Activated CD8-positive, alpha-beta memory T cell treated with anti-CD3 and anti-CD28 coated beads, Interleukin-2, amount 10 ng/mL, durations not matched to agents 7 days and 5 days (primary cell): ENCODE data around the gene GABRP. TPM values are rescaled to one million over a fixed set of nuclear protein-coding genes. Genes with fewer than 3 reads are reported as not detected.
A peak's percentile ranks its signal among the peaks of the same experiment; 100 is the strongest.

Experiments used
- ATAC-seq: fragments of 150-1000 bp; cut with Tn5 transposase; one replicate; pipeline ENCODE4 v1.10.0; 2021; ENCODE audit warnings: moderate library complexity
- CTCF ChIA-PET: fragments of 350-600 bp; sonication (Branson Sonifier 250); formaldehyde crosslinking; loops from one replicate; lab custom pipeline; 2021; ENCODE audit warnings: antibody characterized with exemption; lab: Charles Lee
- DNase-seq: peaks from one replicate; pipeline ENCODE4 v3.0.0-alpha.2; 2020
- H3K27ac Mint-ChIP-seq: one replicate; pipeline ENCODE4 v1.8.0; 2021; ENCODE audit warnings: mild to moderate bottlenecking, mixed read lengths
- H3K27me3 Mint-ChIP-seq: one replicate; pipeline ENCODE4 v1.8.0; 2021; ENCODE audit warnings: mixed read lengths
- H3K36me3 Mint-ChIP-seq: one replicate; pipeline ENCODE4 v1.8.0; 2021; ENCODE audit warnings: mild to moderate bottlenecking, mixed read lengths
- H3K4me1 Mint-ChIP-seq: one replicate; pipeline ENCODE4 v1.8.0; 2021; ENCODE audit warnings: mixed read lengths
- H3K4me3 Mint-ChIP-seq: one replicate; pipeline ENCODE4 v1.8.0; 2021; ENCODE audit warnings: mild to moderate bottlenecking, moderate library complexity, mixed read lengths
- H3K9me3 Mint-ChIP-seq: one replicate; pipeline ENCODE4 v1.8.0; 2022; ENCODE audit warnings: low read depth, mixed read lengths
- total RNA-seq, 2 experiments: library from RNA; stranded (reverse); gene quantifications; one replicate each; pipeline ENCODE4 v1.2.3, GENCODE V29; 2021

Gene GABRP
- not detected for total RNA-seq

DNA sequence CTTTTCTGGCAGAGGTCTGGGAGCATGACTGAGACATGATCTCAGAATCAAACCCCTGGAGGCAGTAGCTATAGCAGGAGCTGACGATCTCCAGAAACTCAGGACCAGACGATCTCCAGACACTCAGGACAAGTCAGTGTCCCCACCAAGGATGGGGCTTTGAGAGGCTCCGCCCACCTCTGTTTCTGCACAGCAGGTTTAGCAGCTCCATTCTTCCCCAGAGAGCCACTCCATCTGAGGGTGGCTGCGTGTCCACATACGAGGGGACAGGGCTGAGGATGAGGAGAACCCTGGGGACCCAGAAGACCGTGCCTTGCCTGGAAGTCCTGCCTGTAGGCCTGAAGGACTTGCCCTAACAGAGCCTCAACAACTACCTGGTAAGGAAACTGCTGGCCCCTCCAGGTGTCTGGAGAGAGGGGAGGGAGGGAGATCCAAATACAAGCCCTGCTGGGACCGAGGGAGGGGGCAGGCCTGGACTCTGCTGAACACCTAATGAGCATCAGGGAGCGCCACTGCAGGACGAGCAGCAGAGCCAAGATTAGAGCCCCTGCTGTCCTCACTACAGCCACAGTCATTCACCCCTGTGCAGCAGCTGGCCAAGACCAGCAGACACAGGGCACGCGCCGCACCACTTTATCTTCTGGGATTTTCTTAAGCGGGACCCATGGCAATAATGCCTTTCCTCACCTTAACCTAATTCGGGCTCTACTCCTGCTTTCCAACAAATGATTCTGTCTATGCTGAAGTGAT is at the start of gene GABRP:
Gene GABRP (plus strand): TSS at position 228 of the 750 bp plus-strand sequence. CDS start 4,891 bp downstream, outside the sequence.
- H3K27me3 Mint-ChIP-seq = no peaks in the 10 kb centered on the region
- no peak within 1 kb of the TSS for H3K4me3 Mint-ChIP-seq
- DNase-seq = no peak
- no peak for ATAC-seq
- H3K27ac Mint-ChIP-seq = no peak within 1 kb of the TSS
- no peaks in the 10 kb centered on the region for H3K9me3 Mint-ChIP-seq
- CTCF ChIA-PET = no interaction called here
- no peaks in the 10 kb centered on the region for H3K36me3 Mint-ChIP-seq
- H3K4me1 Mint-ChIP-seq = no peaks in the 10 kb centered on the region

GRCh38 chr5:170736966-170737365 is 46.6 kb upstream of the GABRP start:
- no peak for ATAC-seq
- Mint-ChIP-seq H3K9me3 (peaks cover 2% of the 10 kb centered on the region), H3K4me3 (no peak overlapping the region), H3K36me3 (no peaks in the 10 kb centered on the region), H3K4me1 (no peaks in the 10 kb centered on the region), H3K27me3 (no peaks in the 10 kb centered on the region), H3K27ac (no peak overlapping the region)
- CTCF ChIA-PET = no interaction called here
- DNase-seq = peak; percentile 19

DNA sequence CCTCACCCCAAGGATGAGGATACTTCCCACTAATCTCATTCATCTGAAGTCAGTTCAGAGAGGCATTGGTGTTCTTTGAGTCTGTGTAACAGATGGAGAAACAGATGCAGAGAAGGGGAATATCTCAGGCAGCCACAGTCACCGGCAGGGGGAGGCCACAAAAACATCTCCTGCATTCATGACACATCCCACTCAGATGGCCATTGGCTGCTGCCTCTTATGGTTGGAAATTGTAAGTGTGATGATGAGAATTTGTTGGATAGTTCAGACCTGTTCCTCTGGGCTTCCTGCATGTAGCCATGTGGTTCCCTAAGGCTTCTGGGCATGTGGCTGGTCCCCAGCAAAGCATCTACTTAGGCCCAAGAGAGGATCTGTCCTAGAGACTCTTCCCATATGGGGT is 45.9 kb upstream of the GABRP start:
- Mint-ChIP-seq H3K9me3 (peaks cover 2% of the 10 kb centered on the region), H3K36me3 (no peaks in the 10 kb centered on the region), H3K27ac (no peak overlapping the region), H3K4me1 (no peaks in the 10 kb centered on the region), H3K27me3 (no peaks in the 10 kb centered on the region), H3K4me3 (no peak overlapping the region)
- DNase-seq (peak; percentile 9), ATAC-seq (no peak)
- CTCF ChIA-PET = no interaction called here

- Mint-ChIP-seq H3K9me3 (peaks cover 2% of the 10 kb centered on the region), H3K27ac (no peak overlapping the region), H3K27me3 (peaks cover 8% of the 10 kb centered on the region), H3K4me3 (no peak overlapping the region), H3K36me3 (no peaks in the 10 kb centered on the region), H3K4me1 (no peaks in the 10 kb centered on the region)
- ATAC-seq (no peak), DNase-seq (peak; percentile 9)
- CTCF ChIA-PET = no interaction called here
Measured at GRCh38 chr5:170738840-170739239, 44.7 kb upstream of the GABRP start.

DNA sequence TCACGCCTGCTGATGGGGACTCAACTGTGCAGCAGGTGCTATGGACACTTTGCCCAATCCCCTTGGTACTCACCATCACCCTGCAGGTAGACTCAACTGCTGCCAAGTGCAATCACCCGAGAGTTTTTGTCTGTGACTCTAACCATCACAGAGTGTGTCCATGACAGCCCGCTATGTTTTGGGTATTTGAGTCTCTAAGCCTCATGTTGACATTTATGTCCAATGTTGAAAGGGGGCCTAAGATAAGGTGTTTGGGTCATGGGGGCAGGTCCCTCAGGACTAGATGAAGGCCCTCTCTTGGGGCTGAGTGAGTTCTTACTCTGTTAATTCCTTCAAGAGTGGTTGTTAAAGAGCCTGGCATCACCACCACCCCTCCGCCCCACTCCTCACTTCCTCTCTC is 44.1 kb upstream of the GABRP start:
- Mint-ChIP-seq H3K27ac (no peak overlapping the region), H3K27me3 (peaks cover 14% of the 10 kb centered on the region), H3K9me3 (peaks cover 2% of the 10 kb centered on the region), H3K4me1 (peaks cover 3% of the 10 kb centered on the region), H3K36me3 (no peaks in the 10 kb centered on the region), H3K4me3 (no peak overlapping the region)
- DNase-seq (no peak), ATAC-seq (no peak)
- CTCF ChIA-PET = no interaction called here

GRCh38 chr5:170740551-170741205 is 42.8 kb upstream of the GABRP start:
- Mint-ChIP-seq H3K4me3 (no peak overlapping the region), H3K4me1 (peaks cover 3% of the 10 kb centered on the region), H3K27ac (no peak overlapping the region), H3K27me3 (peaks cover 18% of the 10 kb centered on the region), H3K36me3 (no peaks in the 10 kb centered on the region), H3K9me3 (no peaks in the 10 kb centered on the region)
- CTCF ChIA-PET = interaction anchor here (0.6 to 0.7 kb wide), 2 partner anchors 88 to 250 kb away, joined by 3 to 6 read pairs; no protein-coding TSS in a partner anchor
- DNase-seq (no peak), ATAC-seq (no peak)

DNA sequence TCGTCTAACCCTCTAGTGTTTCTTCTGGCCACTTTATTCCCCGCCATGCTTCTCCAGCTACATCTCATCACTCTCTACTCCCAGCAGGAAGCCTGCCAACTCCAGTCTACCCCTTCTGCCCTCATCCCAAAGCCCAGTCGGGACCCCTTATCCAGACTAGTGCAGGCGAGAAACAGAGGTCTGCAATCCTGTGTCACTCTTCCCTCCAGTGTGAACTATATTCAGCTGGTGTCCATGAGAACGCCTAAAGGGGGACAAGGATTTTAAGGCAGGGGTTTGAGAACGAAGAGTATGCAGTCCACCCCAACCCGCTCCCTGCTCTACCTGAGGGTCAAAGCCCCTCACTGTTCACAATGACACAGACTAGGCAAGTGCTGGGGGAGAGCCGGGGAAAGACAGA is 41.7 kb upstream of the GABRP start:
- ATAC-seq = no peak
- H3K4me1 Mint-ChIP-seq = peaks cover 3% of the 10 kb centered on the region
- no peaks in the 10 kb centered on the region for H3K36me3 Mint-ChIP-seq
- H3K9me3 Mint-ChIP-seq = no peaks in the 10 kb centered on the region
- no peak for DNase-seq
- CTCF ChIA-PET = no interaction called here
- no peak overlapping the region for H3K4me3 Mint-ChIP-seq
- H3K27ac Mint-ChIP-seq = no peak overlapping the region
- peaks cover 18% of the 10 kb centered on the region for H3K27me3 Mint-ChIP-seq

- peaks cover 18% of the 10 kb centered on the region for H3K27me3 Mint-ChIP-seq
- H3K4me3 Mint-ChIP-seq = no peak overlapping the region
- H3K9me3 Mint-ChIP-seq = no peaks in the 10 kb centered on the region
- no peak for ATAC-seq
- peaks cover 3% of the 10 kb centered on the region for H3K4me1 Mint-ChIP-seq
- no peak for DNase-seq
- H3K36me3 Mint-ChIP-seq = no peaks in the 10 kb centered on the region
- CTCF ChIA-PET = interaction anchor here (0.9 to 1.0 kb wide), 2 partner anchors 17 to 48 kb away, joined by 3 read pairs; no protein-coding TSS in a partner anchor
- no peak overlapping the region for H3K27ac Mint-ChIP-seq
Measured at GRCh38 chr5:170743876-170744212, 39.7 kb upstream of the GABRP start.

DNA sequence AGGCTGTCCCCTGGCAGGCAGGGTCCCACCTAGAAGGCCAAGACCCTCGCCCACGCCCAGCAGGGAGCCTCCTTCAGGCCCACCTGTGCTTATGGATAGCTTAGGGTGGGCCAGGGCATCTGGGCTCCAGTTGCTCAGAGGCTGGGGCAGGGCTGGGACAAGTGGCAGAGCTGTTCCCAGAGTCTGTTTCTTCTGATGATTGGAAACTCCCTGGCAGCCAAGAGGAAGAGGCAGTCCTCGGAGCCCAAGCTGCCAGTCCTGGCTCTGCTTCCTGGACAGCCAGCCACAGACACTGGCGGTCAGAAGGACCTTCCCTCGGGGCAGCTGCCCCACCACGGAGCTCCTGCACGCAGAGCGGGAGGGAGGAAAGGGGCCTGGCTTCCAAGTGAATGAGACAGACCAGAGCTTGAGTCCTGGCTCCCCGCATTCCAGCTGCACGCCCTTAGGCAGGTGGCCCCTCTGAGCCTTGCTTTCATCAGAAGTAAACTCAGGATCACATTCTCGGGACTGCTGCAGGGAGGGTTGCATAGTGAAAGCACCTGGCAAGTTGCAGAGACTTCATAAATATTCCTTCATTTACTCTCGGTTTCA is 37.9 kb upstream of the GABRP start:
- no peak for ATAC-seq
- DNase-seq = no peak
- H3K27me3 Mint-ChIP-seq = peaks cover 21% of the 10 kb centered on the region
- no peak overlapping the region for H3K4me3 Mint-ChIP-seq
- H3K36me3 Mint-ChIP-seq = no peaks in the 10 kb centered on the region
- H3K9me3 Mint-ChIP-seq = no peaks in the 10 kb centered on the region
- CTCF ChIA-PET = interaction anchor here (0.8 to 1.7 kb wide), 3 partner anchors 10 to 596 kb away, joined by 3 to 4 read pairs (median 4); no protein-coding TSS in a partner anchor
- H3K27ac Mint-ChIP-seq = no peak overlapping the region
- peaks cover 3% of the 10 kb centered on the region for H3K4me1 Mint-ChIP-seq

- Mint-ChIP-seq H3K27ac (no peak overlapping the region), H3K27me3 (peaks cover 21% of the 10 kb centered on the region)
- CTCF ChIA-PET = interaction anchor here (0.7 to 1.7 kb wide), 2 partner anchors 595 to 1796 kb away, joined by 3 to 4 read pairs; no protein-coding TSS in a partner anchor
Measured at GRCh38 chr5:170746075-170746960, 37.2 kb upstream of the GABRP start.

GRCh38 chr5:170746961-170747340 is 36.6 kb upstream of the GABRP start:
- H3K27ac Mint-ChIP-seq = no peak overlapping the region
- no peak for DNase-seq
- peaks cover 3% of the 10 kb centered on the region for H3K4me1 Mint-ChIP-seq
- CTCF ChIA-PET = interaction anchor here (0.7 kb wide), 1 partner anchor 1795 kb away, joined by 3 read pairs; no protein-coding TSS in a partner anchor
- H3K9me3 Mint-ChIP-seq = no peaks in the 10 kb centered on the region
- no peak overlapping the region for H3K4me3 Mint-ChIP-seq
- peaks cover 21% of the 10 kb centered on the region for H3K27me3 Mint-ChIP-seq
- no peak for ATAC-seq
- no peaks in the 10 kb centered on the region for H3K36me3 Mint-ChIP-seq

More at GRCh38 chr5:170746075-170746960, 37.2 kb upstream of the GABRP start:
- DNase-seq (no peak), ATAC-seq (no peak)
- Mint-ChIP-seq H3K9me3 (no peaks in the 10 kb centered on the region), H3K4me3 (no peak overlapping the region), H3K36me3 (no peaks in the 10 kb centered on the region), H3K4me1 (peaks cover 3% of the 10 kb centered on the region)

GRCh38 chr5:170747357-170747756 is 36.2 kb upstream of the GABRP start:
- Mint-ChIP-seq H3K9me3 (no peaks in the 10 kb centered on the region), H3K4me3 (no peak overlapping the region), H3K27ac (no peak overlapping the region), H3K36me3 (no peaks in the 10 kb centered on the region), H3K27me3 (peaks cover 21% of the 10 kb centered on the region), H3K4me1 (peaks cover 3% of the 10 kb centered on the region)
- CTCF ChIA-PET = interaction anchor here (0.7 kb wide), 1 partner anchor 1795 kb away, joined by 3 read pairs; no protein-coding TSS in a partner anchor
- DNase-seq = no peak
- ATAC-seq = no peak

DNA sequence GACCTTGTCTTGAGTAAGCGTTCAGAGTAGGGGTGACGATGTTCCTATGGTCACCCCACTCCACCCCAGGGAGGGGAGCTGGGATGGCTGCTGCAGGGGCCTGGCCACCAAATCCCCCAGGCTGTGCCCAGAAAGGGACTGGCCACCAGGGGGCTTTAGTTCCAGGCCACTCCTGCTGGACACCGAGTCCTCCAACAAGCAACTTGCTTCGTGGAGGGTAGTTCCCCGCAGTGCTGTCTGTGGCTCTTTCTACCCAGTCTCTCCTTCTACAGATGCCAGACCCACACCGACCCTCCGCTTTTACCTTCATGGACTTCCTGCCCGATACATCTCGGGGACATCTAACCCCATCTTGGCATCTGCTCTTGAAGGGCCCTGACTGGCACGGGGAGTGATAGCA is 35.7 kb upstream of the GABRP start:
- Mint-ChIP-seq H3K27me3 (peaks cover 21% of the 10 kb centered on the region), H3K4me3 (no peak overlapping the region), H3K4me1 (peaks cover 3% of the 10 kb centered on the region), H3K36me3 (no peaks in the 10 kb centered on the region), H3K27ac (no peak overlapping the region), H3K9me3 (no peaks in the 10 kb centered on the region)
- no peak for ATAC-seq
- CTCF ChIA-PET = no interaction called here
- no peak for DNase-seq
